Adrenal gland (tissue), 5 donors: ENCODE measurements around the gene METAP2.

Source experiments
- POLR2A ChIP-seq, 2 donors: fragments of 450-650 bp; IDR thresholded peaks; one replicate each; pipeline ENCODE4 v1.6.1; 2017; ENCODE audit warnings: antibody characterized with exemption in 2 of 2, mild to moderate bottlenecking in 2 of 2, moderate library complexity in 1 of 2
- TF ChIP-seq, protein P1 (sequence below), 6 experiments: fragments of 450-650 bp in 4 of 6; fragments of 200-600 bp in 2 of 6; sonication (generic) in 1 of 6; IDR thresholded peaks; 1 replicate in 5 of 6; 2 replicates in 1 of 6; pipeline versions ENCODE4 v1.5.1 to v1.8.0; 2016 to 2021; ENCODE audit warnings: antibody characterized with exemption in 6 of 6, mild to moderate bottlenecking in 2 of 6, moderate library complexity in 1 of 6
- donor health status: DM: no; HTN: no; CAD: no.

DNA sequence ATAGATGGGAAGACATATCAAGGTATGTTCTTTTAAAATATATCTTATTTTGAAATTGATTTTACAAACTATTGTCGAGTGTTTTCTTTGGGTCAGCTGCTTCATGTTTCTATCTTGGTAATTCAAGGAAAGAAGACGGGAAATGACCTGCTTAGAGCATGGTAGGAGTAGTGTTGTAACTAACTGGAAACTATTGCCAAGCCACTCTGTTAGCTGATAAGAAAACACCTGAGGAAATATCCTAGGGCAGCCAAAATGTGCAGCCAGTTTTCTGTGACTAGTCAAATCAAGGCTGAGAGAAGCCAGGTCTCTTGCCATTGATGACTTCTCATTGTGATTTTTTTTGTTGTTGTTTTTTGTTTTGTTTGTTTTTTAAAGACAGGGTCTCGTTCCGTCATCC, 30.2 kb downstream of the METAP2 start:
- TF ChIP-seq, protein P1, sequence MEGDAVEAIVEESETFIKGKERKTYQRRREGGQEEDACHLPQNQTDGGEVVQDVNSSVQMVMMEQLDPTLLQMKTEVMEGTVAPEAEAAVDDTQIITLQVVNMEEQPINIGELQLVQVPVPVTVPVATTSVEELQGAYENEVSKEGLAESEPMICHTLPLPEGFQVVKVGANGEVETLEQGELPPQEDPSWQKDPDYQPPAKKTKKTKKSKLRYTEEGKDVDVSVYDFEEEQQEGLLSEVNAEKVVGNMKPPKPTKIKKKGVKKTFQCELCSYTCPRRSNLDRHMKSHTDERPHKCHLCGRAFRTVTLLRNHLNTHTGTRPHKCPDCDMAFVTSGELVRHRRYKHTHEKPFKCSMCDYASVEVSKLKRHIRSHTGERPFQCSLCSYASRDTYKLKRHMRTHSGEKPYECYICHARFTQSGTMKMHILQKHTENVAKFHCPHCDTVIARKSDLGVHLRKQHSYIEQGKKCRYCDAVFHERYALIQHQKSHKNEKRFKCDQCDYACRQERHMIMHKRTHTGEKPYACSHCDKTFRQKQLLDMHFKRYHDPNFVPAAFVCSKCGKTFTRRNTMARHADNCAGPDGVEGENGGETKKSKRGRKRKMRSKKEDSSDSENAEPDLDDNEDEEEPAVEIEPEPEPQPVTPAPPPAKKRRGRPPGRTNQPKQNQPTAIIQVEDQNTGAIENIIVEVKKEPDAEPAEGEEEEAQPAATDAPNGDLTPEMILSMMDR (IDR thresholded peaks at IDR 0.05): no peak
- TF ChIP-seq POLR2A (IDR thresholded peaks at IDR 0.05): no peak
